Lower leg skin (tissue), 3 donors: ENCODE data around the gene UQCRQ.

Experiments used
- CTCF ChIP-seq, 3 donors: fragments of 450-650 bp; IDR thresholded peaks; one replicate each; pipeline ENCODE4 v1.5.1; 2016; ENCODE audit warnings: antibody characterized with exemption in 3 of 3, mild to moderate bottlenecking in 3 of 3, moderate library complexity in 2 of 3
- POLR2A ChIP-seq, 2 donors: fragments of 450-650 bp; IDR thresholded peaks; one replicate each; pipeline ENCODE4 v1.6.1; 2016 to 2017; ENCODE audit warnings: antibody characterized with exemption in 2 of 2, mild to moderate bottlenecking in 1 of 2, moderate library complexity in 1 of 2

GRCh38 chr5:132905938-132906337 lies 39.5 kb downstream of the UQCRQ start:
- TF ChIP-seq CTCF (IDR thresholded peaks at IDR 0.05) (no peak), POLR2A (IDR thresholded peaks at IDR 0.05) (no peak)
